Cardiac muscle cell (in vitro differentiated cells and primary cell): Measurements from ENCODE around the gene CSF1. TPM values are rescaled to one million over a fixed set of nuclear protein-coding genes. Genes with fewer than 3 reads are reported as not detected.

Source experiments
- DNase-seq, 2 donors: peaks; one replicate each; pipeline versions ENCODE4 v3.0.0 to v3.0.0-alpha.2; 2010 to 2017; ENCODE audit warnings: low read depth in 1 of 2, low spot score in 1 of 2
- H3K27ac ChIP-seq: fragments of 200-600 bp; sonication (generic); 2 replicates; pipeline ENCODE4 v1.5.1; 2016
- H3K27me3 ChIP-seq: fragments of 200-600 bp; sonication (generic); 2 replicates; pipeline ENCODE4 v1.6.0; 2016; ENCODE audit warnings: control low read depth
- H3K36me3 ChIP-seq: fragments of 200-600 bp; sonication (generic); 2 replicates; pipeline ENCODE4 v1.5.1; 2016; ENCODE audit warnings: control low read depth
- H3K4me1 ChIP-seq: fragments of 200-600 bp; sonication (generic); 2 replicates; pipeline ENCODE4 v1.8.1; 2017; ENCODE audit warnings: low read depth, mild to moderate bottlenecking, mixed run types
- H3K4me3 ChIP-seq: fragments of 200-600 bp; sonication (generic); 2 replicates; pipeline ENCODE4 v1.5.1; 2016; ENCODE audit warnings: mild to moderate bottlenecking
- H3K9me3 ChIP-seq: fragments of 200-600 bp; sonication (generic); 2 replicates; pipeline ENCODE4 v1.5.1; 2017; ENCODE audit warnings: low read depth, mild to moderate bottlenecking, control low read depth
- CTCF ChIP-seq: IDR thresholded peaks from 2 replicates; pipeline ENCODE4 v1.5.1; 2012; ENCODE audit warnings: low read depth, mild to moderate bottlenecking, low read length
- polyA plus RNA-seq: library from polyadenylated mRNA; unstranded; fragments of >200 nt; fragmentation: Nextera tagmentation; extraction: Ambion mirVana; gene quantifications from 2 replicates; pipeline ENCODE4 v1.2.1, GENCODE V29; 2016
- total RNA-seq: library from RNA; depleted of rRNA; stranded (reverse); fragments of >200 nt; gene quantifications from 2 replicates; pipeline ENCODE4 v1.2.3, GENCODE V29; 2016

The CSF1 gene
- total and polyA plus RNA-seq, 2 experiments from 2014 or later = 4.9 to 5.7 TPM

- Histone ChIP-seq H3K36me3 (no peaks in the 10 kb centered on the region), H3K4me3 (no peak overlapping the region), H3K4me1 (peaks cover 22% of the 10 kb centered on the region), H3K27me3 (no peaks in the 10 kb centered on the region), H3K9me3 (no peaks in the 10 kb centered on the region), H3K27ac (peak overlapping the region; percentile 91)
- TF ChIP-seq CTCF = no peak
- no peak for DNase-seq
Observed at GRCh38 chr1:109929588-109930251, 19.1 kb downstream of the CSF1 start.

- Histone ChIP-seq H3K4me1 (peaks cover 22% of the 10 kb centered on the region), H3K36me3 (no peaks in the 10 kb centered on the region), H3K4me3 (no peak overlapping the region), H3K27ac (peak overlapping the region; percentile 91), H3K27me3 (no peaks in the 10 kb centered on the region), H3K9me3 (no peaks in the 10 kb centered on the region)
- DNase-seq = peak in 1 of 2 donors; percentile 30
- no peak for TF ChIP-seq CTCF
Observed at GRCh38 chr1:109930252-109930993, 19.8 kb downstream of the CSF1 start.

- no peak overlapping the region for H3K4me3 ChIP-seq
- TF ChIP-seq CTCF = no peak
- H3K4me1 ChIP-seq = peaks cover 22% of the 10 kb centered on the region
- no peaks in the 10 kb centered on the region for H3K27me3 ChIP-seq
- peak; percentile 91 to 95 for DNase-seq
- H3K36me3 ChIP-seq = no peaks in the 10 kb centered on the region
- H3K27ac ChIP-seq = peak overlapping the region; percentile 91
- no peaks in the 10 kb centered on the region for H3K9me3 ChIP-seq
Observed at GRCh38 chr1:109931189-109931731, 20.6 kb downstream of the CSF1 start.

- no peaks in the 10 kb centered on the region for H3K9me3 ChIP-seq
- H3K36me3 ChIP-seq = no peaks in the 10 kb centered on the region
- no peaks in the 10 kb centered on the region for H3K27me3 ChIP-seq
- no peak for DNase-seq
- H3K4me1 ChIP-seq = peaks cover 22% of the 10 kb centered on the region
- no peak for TF ChIP-seq CTCF
- peak overlapping the region; percentile 91 for H3K27ac ChIP-seq
- no peak overlapping the region for H3K4me3 ChIP-seq
Observed at GRCh38 chr1:109931911-109932636, 21.4 kb downstream of the CSF1 start.

- Histone ChIP-seq H3K9me3 (no peaks in the 10 kb centered on the region), H3K27me3 (no peaks in the 10 kb centered on the region)
- no peak for DNase-seq
Observed at GRCh38 chr1:109932679-109933078, 22.0 kb downstream of the CSF1 start.

More at GRCh38 chr1:109932679-109933078, 22.0 kb downstream of the CSF1 start:
- TF ChIP-seq CTCF = no peak
- Histone ChIP-seq H3K36me3 (no peaks in the 10 kb centered on the region), H3K27ac (no peak overlapping the region), H3K4me3 (no peak overlapping the region), H3K4me1 (peaks cover 22% of the 10 kb centered on the region)
